Nephron (organoid): Measurements from ENCODE around the gene ERGIC3.

Source experiments
- H3K27ac Mint-ChIP-seq, 3 experiments: 2 replicates each; pipeline ENCODE4 v1.8.0; 2020; ENCODE audit warnings: mixed read lengths in 3 of 3, mild to moderate bottlenecking in 2 of 3, moderate library complexity in 1 of 3
- H3K27me3 Mint-ChIP-seq: 2 replicates; pipeline ENCODE4 v1.8.0; 2021; ENCODE audit warnings: low read depth, mild to moderate bottlenecking, moderate library complexity, mixed read lengths
- H3K36me3 Mint-ChIP-seq: 2 replicates; pipeline ENCODE4 v1.8.0; 2020; ENCODE audit warnings: low read depth, mixed read lengths
- H3K4me1 Mint-ChIP-seq: 2 replicates; pipeline ENCODE4 v1.8.0; 2020; ENCODE audit warnings: mixed read lengths
- H3K4me3 Mint-ChIP-seq, 3 experiments: 2 replicates each; pipeline ENCODE4 v1.8.0; 2020; ENCODE audit warnings: mild to moderate bottlenecking in 3 of 3, mixed read lengths in 3 of 3, moderate library complexity in 2 of 3
- H3K9me3 Mint-ChIP-seq: 2 replicates; pipeline ENCODE4 v1.8.0; 2020; ENCODE audit warnings: mixed read lengths
- TF ChIP-seq, protein P1 (sequence below), 3 experiments: fragments of 200-600 bp; sonication (generic); IDR thresholded peaks; one replicate each; pipeline ENCODE4 v1.5.0; 2021; ENCODE audit warnings: antibody characterized with exemption in 3 of 3; ENCODE audit not compliant: unreplicated experiment in 3 of 3

The ERGIC3 gene

DNA sequence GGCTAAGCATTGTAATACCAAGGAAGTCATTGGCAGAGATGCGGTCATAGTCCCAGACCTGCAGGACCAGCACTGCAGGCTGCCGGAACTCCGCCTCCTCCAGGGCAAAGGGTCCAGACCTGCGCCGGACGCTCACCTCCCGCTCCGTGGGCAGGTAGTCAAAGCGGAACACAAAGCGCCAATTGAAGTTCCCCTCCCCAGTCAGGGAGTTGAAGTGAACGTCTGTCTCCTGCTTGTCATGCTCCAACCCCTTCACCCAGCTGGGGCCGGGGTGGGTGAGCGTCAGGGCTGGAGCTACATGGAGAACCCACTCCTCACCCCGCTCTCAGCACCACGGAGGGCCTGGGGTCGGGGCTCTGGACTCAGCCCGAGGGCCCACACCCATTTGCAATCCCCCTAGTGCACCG, 18.2 kb downstream of the ERGIC3 start:
- Mint-ChIP-seq H3K36me3 (peaks cover 19% of the 10 kb centered on the region), H3K27ac (no peak overlapping the region), H3K4me3 (no peak overlapping the region), H3K27me3 (peaks cover 3% of the 10 kb centered on the region), H3K4me1 (no peaks in the 10 kb centered on the region), H3K9me3 (no peaks in the 10 kb centered on the region)
- TF ChIP-seq, protein P1, sequence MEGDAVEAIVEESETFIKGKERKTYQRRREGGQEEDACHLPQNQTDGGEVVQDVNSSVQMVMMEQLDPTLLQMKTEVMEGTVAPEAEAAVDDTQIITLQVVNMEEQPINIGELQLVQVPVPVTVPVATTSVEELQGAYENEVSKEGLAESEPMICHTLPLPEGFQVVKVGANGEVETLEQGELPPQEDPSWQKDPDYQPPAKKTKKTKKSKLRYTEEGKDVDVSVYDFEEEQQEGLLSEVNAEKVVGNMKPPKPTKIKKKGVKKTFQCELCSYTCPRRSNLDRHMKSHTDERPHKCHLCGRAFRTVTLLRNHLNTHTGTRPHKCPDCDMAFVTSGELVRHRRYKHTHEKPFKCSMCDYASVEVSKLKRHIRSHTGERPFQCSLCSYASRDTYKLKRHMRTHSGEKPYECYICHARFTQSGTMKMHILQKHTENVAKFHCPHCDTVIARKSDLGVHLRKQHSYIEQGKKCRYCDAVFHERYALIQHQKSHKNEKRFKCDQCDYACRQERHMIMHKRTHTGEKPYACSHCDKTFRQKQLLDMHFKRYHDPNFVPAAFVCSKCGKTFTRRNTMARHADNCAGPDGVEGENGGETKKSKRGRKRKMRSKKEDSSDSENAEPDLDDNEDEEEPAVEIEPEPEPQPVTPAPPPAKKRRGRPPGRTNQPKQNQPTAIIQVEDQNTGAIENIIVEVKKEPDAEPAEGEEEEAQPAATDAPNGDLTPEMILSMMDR (IDR thresholded peaks at IDR 0.05; ENCODE audit: unreplicated experiment in 3 of 3), result no peak

DNA sequence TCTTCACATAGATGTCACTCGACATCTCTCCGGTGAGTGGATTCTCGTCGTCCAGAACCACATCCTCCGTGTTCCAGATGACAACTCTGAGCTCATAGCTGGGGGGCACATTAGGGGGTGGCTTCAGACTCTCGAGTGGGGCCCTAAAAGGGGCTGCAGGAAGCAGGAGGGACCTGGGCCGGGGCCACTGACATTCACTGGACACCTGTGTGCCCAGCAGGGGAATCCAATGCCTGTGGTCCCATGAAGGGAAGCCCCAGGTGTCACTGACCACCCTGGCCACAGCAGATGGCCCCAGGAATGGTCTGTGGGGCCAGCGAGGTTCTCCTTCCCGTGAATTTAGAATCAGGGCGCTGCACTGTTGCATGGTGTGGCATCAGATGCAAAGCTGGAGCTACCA, 18.7 kb downstream of the ERGIC3 start:
- Mint-ChIP-seq H3K4me3 (no peak overlapping the region), H3K9me3 (no peaks in the 10 kb centered on the region), H3K27ac (peak overlapping the region in 1 of 3 experiments; percentile 33), H3K36me3 (peaks cover 17% of the 10 kb centered on the region), H3K27me3 (peaks cover 3% of the 10 kb centered on the region), H3K4me1 (no peaks in the 10 kb centered on the region)
- TF ChIP-seq, protein P1 (IDR thresholded peaks at IDR 0.05; ENCODE audit: unreplicated experiment in 3 of 3), result no peak

DNA sequence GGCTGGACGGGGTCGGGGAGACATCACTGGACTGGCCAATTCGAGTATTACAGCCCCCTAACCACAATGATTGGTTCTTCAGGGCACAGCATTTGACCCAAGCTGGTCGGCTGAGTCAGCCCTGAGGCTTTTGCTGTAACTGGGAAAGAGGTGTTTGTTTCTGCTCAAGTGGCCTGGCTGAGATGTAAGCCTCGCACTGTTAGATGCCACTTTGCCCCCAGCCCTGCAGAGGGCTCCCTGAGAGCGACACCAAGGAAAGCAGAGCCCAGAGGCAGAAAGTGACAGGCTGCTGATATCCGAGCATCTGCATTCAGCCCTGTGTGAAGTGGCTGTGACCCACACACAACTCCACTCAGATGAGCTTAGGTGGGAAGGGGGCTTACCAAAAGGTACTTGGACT, 19.4 kb downstream of the ERGIC3 start:
- H3K36me3 Mint-ChIP-seq, result peaks cover 17% of the 10 kb centered on the region
- peaks cover 3% of the 10 kb centered on the region for H3K27me3 Mint-ChIP-seq
- no peaks in the 10 kb centered on the region for H3K9me3 Mint-ChIP-seq
- no peaks in the 10 kb centered on the region for H3K4me1 Mint-ChIP-seq
- no peak overlapping the region for H3K27ac Mint-ChIP-seq
- no peak overlapping the region for H3K4me3 Mint-ChIP-seq
- TF ChIP-seq, protein P1 (IDR thresholded peaks at IDR 0.05; ENCODE audit: unreplicated experiment in 3 of 3), result peak in 2 of 3 experiments; percentile 9 to 27

DNA sequence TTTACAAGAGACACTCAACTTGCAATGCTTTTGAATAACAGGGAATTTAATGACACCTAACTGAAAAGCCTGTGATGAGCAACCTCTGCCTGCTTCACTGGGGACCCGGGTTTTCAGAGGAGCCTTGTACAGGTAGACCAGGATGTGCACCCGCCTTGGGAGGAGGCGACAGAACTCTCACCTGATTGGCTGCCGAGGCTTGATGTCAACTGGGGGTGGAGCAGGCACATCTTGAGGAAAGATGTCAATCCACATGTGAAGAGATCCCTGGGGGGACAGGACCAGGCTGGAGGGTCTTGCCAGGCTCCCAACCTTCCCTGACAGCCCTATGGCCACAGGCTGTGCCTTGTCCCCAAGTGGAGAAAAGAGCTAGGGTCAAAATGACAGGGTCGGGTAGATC, 19.8 kb downstream of the ERGIC3 start:
- TF ChIP-seq, protein P1 (IDR thresholded peaks at IDR 0.05; ENCODE audit: unreplicated experiment in 3 of 3), result no peak
- Mint-ChIP-seq H3K27me3 (peaks cover 3% of the 10 kb centered on the region), H3K36me3 (peaks cover 17% of the 10 kb centered on the region), H3K9me3 (no peaks in the 10 kb centered on the region), H3K4me1 (no peaks in the 10 kb centered on the region), H3K27ac (no peak overlapping the region), H3K4me3 (no peak overlapping the region)

DNA sequence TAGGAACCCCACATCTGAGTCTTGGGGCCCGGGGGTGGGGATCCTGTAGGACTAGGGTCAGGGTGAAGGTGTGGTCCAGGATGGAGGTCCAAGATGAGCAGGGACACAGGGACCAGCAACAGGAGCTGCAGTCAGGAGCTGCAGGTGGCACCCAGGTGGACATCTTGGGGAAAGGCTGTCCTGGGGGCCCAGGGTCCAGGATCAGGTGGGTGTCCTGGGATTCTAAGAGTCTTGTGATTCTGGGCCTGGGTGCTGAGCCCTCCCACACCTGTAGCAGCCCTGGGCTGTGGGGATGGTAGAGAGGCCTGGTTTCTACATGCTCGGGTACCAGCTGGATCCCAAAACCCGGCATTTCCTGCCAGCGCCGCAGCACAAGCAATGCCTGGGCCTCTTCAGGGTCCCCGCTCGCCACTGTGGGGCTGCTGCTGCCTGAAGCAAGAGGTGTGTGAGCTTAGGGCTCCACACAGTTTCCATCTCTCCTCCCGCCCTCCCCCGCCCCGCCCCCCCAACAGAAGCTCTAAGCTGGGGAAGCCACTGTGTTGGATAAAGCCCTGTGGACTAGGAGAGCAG, 20.7 kb downstream of the ERGIC3 start:
- TF ChIP-seq, protein P1 (IDR thresholded peaks at IDR 0.05; ENCODE audit: unreplicated experiment in 3 of 3), result no peak
- Mint-ChIP-seq H3K9me3 (no peaks in the 10 kb centered on the region), H3K36me3 (peaks cover 12% of the 10 kb centered on the region), H3K4me1 (no peaks in the 10 kb centered on the region), H3K27ac (no peak overlapping the region), H3K4me3 (no peak overlapping the region), H3K27me3 (peaks cover 3% of the 10 kb centered on the region)

DNA sequence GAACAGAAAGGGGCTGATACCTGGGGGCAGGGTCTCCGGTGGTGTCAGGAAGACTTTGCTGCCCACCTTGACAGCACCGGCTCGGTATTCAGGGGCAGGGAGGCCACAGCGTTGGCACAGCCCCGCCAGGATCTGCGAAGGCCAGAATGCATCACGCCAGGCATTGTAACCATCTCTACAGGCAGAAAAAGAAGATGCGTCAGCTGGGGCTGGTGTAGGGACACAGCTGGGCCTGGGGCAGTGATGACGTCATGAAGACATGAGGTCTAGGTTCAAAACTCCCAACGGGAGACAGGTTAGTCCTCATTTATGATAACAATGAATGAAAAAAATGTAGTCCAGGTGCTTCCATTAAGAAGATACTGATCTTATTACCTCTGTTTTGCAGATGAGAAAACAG, 22.0 kb downstream of the ERGIC3 start:
- TF ChIP-seq, protein P1 (IDR thresholded peaks at IDR 0.05; ENCODE audit: unreplicated experiment in 3 of 3), result no peak
- Mint-ChIP-seq H3K4me1 (no peaks in the 10 kb centered on the region), H3K36me3 (no peaks in the 10 kb centered on the region), H3K27ac (no peak overlapping the region), H3K4me3 (no peak overlapping the region), H3K27me3 (peaks cover 6% of the 10 kb centered on the region), H3K9me3 (no peaks in the 10 kb centered on the region)
